RWPE1 (cell line): ENCODE measurements around the gene WNK1.
"Not testable (repeated sequence)": the region's sequence is repeated elsewhere in the genome, so short reads cannot be mapped to it uniquely, and the experiment has no call there.

ENCODE experiments used
- CTCF ChIA-PET: fragments of 350-600 bp; sonication (Branson Sonifier 250); formaldehyde crosslinking; extraction: SDS; loops from one replicate; lab custom pipeline; 2021; lab: Yijun Ruan, JAX
- POLR2A ChIA-PET: fragments of 400-600 bp; formaldehyde crosslinking; extraction: SDS; loops from one replicate; lab custom pipeline; 2020; ENCODE audit warnings: antibody characterized with exemption; ENCODE audit not compliant: low non-redundant PET; lab: Yijun Ruan, JAX
- DNase-seq: peaks from one replicate; pipeline ENCODE4 v3.0.0; 2012; ENCODE audit warnings: low spot score
- H3K27ac ChIP-seq: fragments of 450-650 bp; 2 replicates; pipeline ENCODE4 v1.5.1; 2017
- TF ChIP-seq, protein P1 (sequence below): fragments of 450-650 bp; conservative IDR thresholded peaks from 2 replicates; pipeline ENCODE4 v1.5.1; 2017; ENCODE audit warnings: low read depth, mild to moderate bottlenecking

The WNK1 gene

DNA sequence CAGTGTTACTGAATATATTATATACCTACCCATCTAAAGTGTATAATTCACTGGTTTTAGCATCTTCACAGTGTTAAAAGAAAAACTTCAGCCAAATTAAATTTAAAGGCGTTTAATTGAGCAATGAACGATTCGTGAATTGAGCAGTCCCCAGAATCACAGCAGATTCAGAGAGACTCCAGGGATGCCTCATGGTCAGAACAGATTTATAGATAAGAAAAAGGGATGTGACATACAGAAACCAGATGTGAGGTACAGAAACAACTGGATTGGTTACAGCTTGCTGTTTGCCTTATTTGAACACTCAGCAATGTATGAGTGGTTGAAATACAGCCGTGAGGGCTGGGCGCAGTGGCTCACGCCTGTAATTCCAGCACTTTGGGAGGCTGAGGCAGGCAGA is 84.6 kb downstream of the WNK1 start:
- CTCF ChIA-PET: no interaction called here
- no peak overlapping the region for H3K27ac ChIP-seq

DNA sequence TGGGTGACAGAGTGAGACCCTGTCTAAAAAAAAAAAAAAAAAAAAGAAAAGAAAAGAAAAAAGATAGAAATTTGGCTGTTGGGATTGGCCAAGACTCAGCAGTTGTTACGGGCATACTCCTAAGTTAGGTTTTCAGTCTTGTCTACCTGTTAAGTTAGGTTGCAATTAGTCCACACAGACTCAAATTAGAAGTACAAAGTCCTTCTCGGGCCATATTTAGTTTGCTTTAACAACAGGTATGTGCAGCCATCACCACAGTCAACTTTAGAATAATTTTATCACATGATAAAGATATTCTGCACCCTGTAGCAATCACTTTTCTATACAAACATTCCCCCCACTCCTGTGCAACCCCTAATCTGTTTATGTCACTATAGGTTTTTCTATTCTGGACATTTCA is 85.2 kb downstream of the WNK1 start:
- TF ChIP-seq, protein P1, sequence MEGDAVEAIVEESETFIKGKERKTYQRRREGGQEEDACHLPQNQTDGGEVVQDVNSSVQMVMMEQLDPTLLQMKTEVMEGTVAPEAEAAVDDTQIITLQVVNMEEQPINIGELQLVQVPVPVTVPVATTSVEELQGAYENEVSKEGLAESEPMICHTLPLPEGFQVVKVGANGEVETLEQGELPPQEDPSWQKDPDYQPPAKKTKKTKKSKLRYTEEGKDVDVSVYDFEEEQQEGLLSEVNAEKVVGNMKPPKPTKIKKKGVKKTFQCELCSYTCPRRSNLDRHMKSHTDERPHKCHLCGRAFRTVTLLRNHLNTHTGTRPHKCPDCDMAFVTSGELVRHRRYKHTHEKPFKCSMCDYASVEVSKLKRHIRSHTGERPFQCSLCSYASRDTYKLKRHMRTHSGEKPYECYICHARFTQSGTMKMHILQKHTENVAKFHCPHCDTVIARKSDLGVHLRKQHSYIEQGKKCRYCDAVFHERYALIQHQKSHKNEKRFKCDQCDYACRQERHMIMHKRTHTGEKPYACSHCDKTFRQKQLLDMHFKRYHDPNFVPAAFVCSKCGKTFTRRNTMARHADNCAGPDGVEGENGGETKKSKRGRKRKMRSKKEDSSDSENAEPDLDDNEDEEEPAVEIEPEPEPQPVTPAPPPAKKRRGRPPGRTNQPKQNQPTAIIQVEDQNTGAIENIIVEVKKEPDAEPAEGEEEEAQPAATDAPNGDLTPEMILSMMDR: no peak
- ChIA-PET POLR2A (no interaction called here), CTCF (interaction anchor here (0.7 kb wide), 1 partner anchor 30 kb away, joined by 3 read pairs; no protein-coding TSS in a partner anchor)
- DNase-seq: no peak
- no peak overlapping the region for H3K27ac ChIP-seq

More for the DNA sequence above, 84.6 kb downstream of the WNK1 start:
- TF ChIP-seq, protein P1: no peak
- no peak for DNase-seq
- POLR2A ChIA-PET: no interaction called here

DNA sequence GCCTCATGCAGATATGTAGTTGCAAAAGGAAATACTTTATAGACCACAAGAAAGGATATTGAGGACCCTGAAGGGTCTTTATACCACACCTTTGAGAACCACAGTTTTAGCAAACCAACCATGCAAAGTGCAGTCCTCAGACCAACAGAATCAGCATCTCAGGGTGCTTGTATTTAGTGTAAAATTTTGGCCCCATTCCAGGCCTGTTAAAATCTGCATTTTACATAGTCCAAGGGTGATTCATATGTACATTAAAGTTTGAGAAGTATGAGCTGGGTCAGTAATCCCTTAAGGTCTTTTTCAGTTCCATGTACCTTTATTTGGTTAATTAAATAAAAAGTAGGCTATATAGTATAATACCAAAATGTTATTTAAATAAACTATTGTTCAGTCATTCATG is 91.2 kb downstream of the WNK1 start:
- POLR2A ChIA-PET: no interaction called here
- CTCF ChIA-PET: interaction anchor here (1.2 kb wide), 1 partner anchor 106 kb away, joined by 3 read pairs; the partner anchor contains the start of gene RAD52
- DNase-seq: peak; percentile 35
- TF ChIP-seq, protein P1: no peak
- no peak overlapping the region for H3K27ac ChIP-seq

DNA sequence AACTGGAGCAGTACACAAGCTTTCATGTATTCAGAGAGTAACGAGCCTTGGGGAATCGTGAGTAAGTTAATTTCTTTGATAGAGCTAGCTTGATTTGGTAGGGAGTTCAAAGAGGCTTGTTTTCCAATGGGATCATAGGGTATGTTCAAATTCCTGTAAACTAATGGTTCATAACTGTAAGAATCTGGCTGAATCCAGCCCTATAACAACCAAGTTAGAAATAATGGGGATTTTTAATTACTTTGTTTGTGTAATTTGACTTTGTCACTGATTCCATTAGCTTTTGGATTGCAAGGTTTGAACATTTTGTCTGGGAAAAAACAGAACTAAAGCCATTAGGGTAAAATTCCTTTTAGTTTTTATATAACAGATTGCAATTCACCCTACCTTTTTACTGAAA is 94.0 kb downstream of the WNK1 start:
- no peak for DNase-seq
- TF ChIP-seq, protein P1: no peak
- no peak overlapping the region for H3K27ac ChIP-seq
- POLR2A ChIA-PET: no interaction called here
- CTCF ChIA-PET: interaction anchor here (0.6 kb wide), 1 partner anchor 469 kb away, joined by 3 read pairs; no protein-coding TSS in a partner anchor

GRCh38 chr12:848173-848865 is 95.9 kb downstream of the WNK1 start:
- ChIA-PET POLR2A (no interaction called here), CTCF (interaction anchor here (0.6 to 0.9 kb wide), 4 partner anchors 13 to 97 kb away, joined by 3 to 11 read pairs (median 3); no protein-coding TSS in a partner anchor)
- H3K27ac ChIP-seq: peak overlapping the region; percentile 54; the same call in 1 of the 2 replicates
- no peak for DNase-seq
- TF ChIP-seq, protein P1: no peak

GRCh38 chr12:848882-849527 is 96.6 kb downstream of the WNK1 start:
- H3K27ac ChIP-seq: no peak overlapping the region
- CTCF ChIA-PET: interaction anchor here (0.6 to 0.9 kb wide), 3 partner anchors 13 to 65 kb away, joined by 3 to 11 read pairs (median 3); no protein-coding TSS in a partner anchor
- TF ChIP-seq, protein P1: no peak
- POLR2A ChIA-PET: no interaction called here
- no peak for DNase-seq

- POLR2A ChIA-PET, H3K27ac ChIP-seq, CTCF ChIA-PET, DNase-seq: not testable (repeated sequence)
These were observed 97.5 kb downstream of the WNK1 start for GRCh38 chr12:849733-850437.
